ENCODE measurements around the gene PANX1. TPM values are rescaled to one million over a fixed set of nuclear protein-coding genes. Genes with fewer than 3 reads are reported as not detected.

Gene PANX1
- total RNA-seq, 3 donors from 2014 or later (not counting 1 experiment from before 2014, with no cell fraction given), result 8.6 to 13.6 (median 13.4) TPM

DNA sequence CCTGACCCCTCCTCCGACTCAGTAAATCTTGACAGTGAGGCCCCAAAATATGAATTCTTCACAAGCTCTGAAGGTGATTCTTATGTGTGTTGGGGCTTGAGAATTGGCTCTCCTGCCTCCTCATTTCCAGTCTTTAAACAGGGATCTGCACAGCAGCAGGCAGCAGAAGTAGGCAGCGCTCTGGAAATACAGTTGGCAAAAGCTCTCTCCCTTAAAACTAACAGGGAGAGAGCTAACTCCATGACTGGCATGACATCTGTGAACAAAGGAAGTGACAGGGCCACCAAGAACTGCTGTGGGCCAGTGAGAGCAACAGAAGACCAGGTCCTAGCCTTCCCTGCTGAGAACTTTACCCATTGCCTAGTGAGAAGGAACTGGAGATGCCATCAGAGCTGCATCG, 70.1 kb downstream of the PANX1 start:
- ATAC-seq (no peak), DNase-seq (no peak)
- 96% methylated on average over 2 of the region's 3 CpGs for WGBS (ENCODE audit: insufficient coverage)
- H3K4me1 ChIP-seq (ENCODE audit: control insufficient read depth, insufficient read depth, low read length), result no peaks in the 10 kb centered on the region
- no peak overlapping the region for H3K4me3 ChIP-seq (ENCODE audit: low read length)
- Mint-ChIP-seq H3K4me3 (no peak overlapping the region), H3K27me3 (ENCODE audit: low read depth in 2 of 2) (no peaks in the 10 kb centered on the region), H3K36me3 (no peaks in the 10 kb centered on the region), H3K9me3 (no peaks in the 10 kb centered on the region), H3K4me1 (no peaks in the 10 kb centered on the region), H3K27ac (no peak overlapping the region)
- intact Hi-C loops (cut with micrococcal nuclease), result no loop called here
- H3K27me3 ChIP-seq (ENCODE audit: control insufficient read depth, insufficient read depth, low read length), result no peaks in the 10 kb centered on the region
- TF ChIP-seq, protein P1, sequence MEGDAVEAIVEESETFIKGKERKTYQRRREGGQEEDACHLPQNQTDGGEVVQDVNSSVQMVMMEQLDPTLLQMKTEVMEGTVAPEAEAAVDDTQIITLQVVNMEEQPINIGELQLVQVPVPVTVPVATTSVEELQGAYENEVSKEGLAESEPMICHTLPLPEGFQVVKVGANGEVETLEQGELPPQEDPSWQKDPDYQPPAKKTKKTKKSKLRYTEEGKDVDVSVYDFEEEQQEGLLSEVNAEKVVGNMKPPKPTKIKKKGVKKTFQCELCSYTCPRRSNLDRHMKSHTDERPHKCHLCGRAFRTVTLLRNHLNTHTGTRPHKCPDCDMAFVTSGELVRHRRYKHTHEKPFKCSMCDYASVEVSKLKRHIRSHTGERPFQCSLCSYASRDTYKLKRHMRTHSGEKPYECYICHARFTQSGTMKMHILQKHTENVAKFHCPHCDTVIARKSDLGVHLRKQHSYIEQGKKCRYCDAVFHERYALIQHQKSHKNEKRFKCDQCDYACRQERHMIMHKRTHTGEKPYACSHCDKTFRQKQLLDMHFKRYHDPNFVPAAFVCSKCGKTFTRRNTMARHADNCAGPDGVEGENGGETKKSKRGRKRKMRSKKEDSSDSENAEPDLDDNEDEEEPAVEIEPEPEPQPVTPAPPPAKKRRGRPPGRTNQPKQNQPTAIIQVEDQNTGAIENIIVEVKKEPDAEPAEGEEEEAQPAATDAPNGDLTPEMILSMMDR (IDR thresholded peaks at IDR 0.05), result no peak
- H3K27ac ChIP-seq (ENCODE audit: low read length), result no peak overlapping the region
- H3K36me3 ChIP-seq (ENCODE audit: control insufficient read depth, insufficient read depth, low read length), result no peaks in the 10 kb centered on the region
- no peaks in the 10 kb centered on the region for H3K9me3 ChIP-seq (ENCODE audit: control insufficient read depth, insufficient read depth, low read length)

DNA sequence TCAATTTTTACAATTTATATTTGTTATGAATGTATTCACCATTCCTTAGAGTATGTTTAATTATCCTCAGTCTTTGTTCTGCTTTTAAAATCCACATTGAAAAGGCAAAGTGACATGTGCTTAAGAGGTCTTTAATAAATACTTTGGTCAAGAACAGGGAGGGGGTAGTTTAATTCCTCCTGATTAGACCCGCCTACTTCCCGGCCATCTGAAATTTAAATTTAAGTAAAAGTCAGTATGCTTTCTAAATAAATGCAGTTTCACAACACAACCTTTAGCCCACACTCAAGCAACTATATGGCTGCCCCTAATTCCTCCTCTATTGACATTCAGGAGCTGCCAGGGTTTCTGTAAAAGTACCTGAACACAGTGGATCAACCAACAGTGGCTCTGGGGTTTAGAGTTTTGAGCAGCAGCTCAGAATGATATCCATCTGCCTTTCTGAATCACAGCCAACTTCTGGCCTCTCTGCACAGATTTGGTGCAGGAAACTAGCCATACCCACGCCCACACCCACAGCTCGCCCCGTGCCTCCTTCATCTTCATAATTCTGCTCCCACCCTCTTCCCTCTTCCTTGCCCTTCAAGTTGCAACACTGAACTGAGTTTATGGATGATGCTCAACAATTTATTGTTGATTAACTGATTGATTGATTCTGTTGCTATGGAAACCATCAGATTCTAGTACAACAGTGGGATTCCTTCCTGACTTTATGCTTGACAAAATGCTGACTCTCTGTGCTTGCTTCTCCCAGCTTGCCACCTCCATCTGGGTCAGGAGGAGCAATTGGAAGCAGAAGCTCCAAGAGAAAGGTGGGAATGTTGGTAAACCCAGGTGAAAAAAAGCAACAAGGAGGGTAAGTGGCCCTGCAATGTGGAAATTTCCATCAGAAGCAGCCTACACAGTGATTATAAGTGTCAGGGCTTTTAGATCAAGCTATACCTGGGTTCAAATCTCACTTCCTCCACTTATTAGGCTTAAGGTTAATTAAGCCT, 70.8 kb downstream of the PANX1 start:
- no peak for ATAC-seq
- 93% methylated on average over 4 of the region's 5 CpGs for WGBS (ENCODE audit: insufficient coverage)
- intact Hi-C loops (cut with micrococcal nuclease), result no loop called here

DNA sequence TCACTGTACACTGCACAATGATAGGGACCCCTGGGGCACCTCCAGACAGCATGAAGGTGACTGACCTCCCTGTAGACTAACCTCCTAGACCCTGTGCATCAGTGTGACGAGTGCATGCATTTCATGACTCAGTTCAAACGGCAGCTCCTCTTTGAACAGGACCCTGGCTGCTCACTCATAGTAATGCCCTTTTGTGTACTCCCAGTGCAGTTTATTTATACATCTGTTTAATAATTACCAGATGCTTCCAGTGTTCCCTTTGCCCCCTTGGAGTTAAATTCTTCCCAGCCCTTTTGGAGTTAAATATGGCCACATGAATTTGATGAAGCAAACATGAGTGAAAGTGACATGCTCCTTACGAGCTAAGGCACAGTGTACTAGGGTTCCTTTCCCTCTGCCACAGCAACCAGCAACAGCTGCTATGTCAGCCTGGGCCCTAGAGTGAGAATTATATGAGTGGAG, 72.4 kb downstream of the PANX1 start:
- Mint-ChIP-seq H3K9me3 (no peaks in the 10 kb centered on the region), H3K36me3 (no peaks in the 10 kb centered on the region), H3K4me3 (no peak overlapping the region), H3K27me3 (ENCODE audit: low read depth in 2 of 2) (peaks cover 0 to 3% of the 10 kb centered on the region in 2 donors), H3K27ac (no peak overlapping the region), H3K4me1 (no peaks in the 10 kb centered on the region)
- Histone ChIP-seq H3K27me3 (ENCODE audit: control insufficient read depth, insufficient read depth, low read length) (no peaks in the 10 kb centered on the region), H3K4me3 (ENCODE audit: low read length) (no peak overlapping the region), H3K36me3 (ENCODE audit: control insufficient read depth, insufficient read depth, low read length) (no peaks in the 10 kb centered on the region), H3K4me1 (ENCODE audit: control insufficient read depth, insufficient read depth, low read length) (no peaks in the 10 kb centered on the region), H3K9me3 (ENCODE audit: control insufficient read depth, insufficient read depth, low read length) (no peaks in the 10 kb centered on the region), H3K27ac (ENCODE audit: low read length) (no peak overlapping the region)
- TF ChIP-seq, protein P1 (IDR thresholded peaks at IDR 0.05), result no peak
- ATAC-seq, result no peak
- WGBS (ENCODE audit: insufficient coverage), result 63% methylated on average over 3 of the region's 3 CpGs
- no peak for DNase-seq
- intact Hi-C loops (cut with micrococcal nuclease), result no loop called here

More for the DNA sequence above, 70.8 kb downstream of the PANX1 start:
- H3K36me3 ChIP-seq (ENCODE audit: control insufficient read depth, insufficient read depth, low read length), result no peaks in the 10 kb centered on the region
- H3K27ac ChIP-seq (ENCODE audit: low read length), result no peak overlapping the region
- H3K4me3 Mint-ChIP-seq, result no peak overlapping the region
- no peaks in the 10 kb centered on the region for H3K9me3 Mint-ChIP-seq
- DNase-seq, result no peak
- no peak overlapping the region for H3K4me3 ChIP-seq (ENCODE audit: low read length)
- TF ChIP-seq, protein P1 (IDR thresholded peaks at IDR 0.05), result no peak
- H3K4me1 ChIP-seq (ENCODE audit: control insufficient read depth, insufficient read depth, low read length), result no peaks in the 10 kb centered on the region
- H3K27me3 Mint-ChIP-seq (ENCODE audit: low read depth in 2 of 2), result no peaks in the 10 kb centered on the region
- H3K27me3 ChIP-seq (ENCODE audit: control insufficient read depth, insufficient read depth, low read length), result no peaks in the 10 kb centered on the region
- no peak overlapping the region for H3K27ac Mint-ChIP-seq
- H3K4me1 Mint-ChIP-seq, result no peaks in the 10 kb centered on the region
- no peaks in the 10 kb centered on the region for H3K36me3 Mint-ChIP-seq
- H3K9me3 ChIP-seq (ENCODE audit: control insufficient read depth, insufficient read depth, low read length), result no peaks in the 10 kb centered on the region
